Measurements from ENCODE around the gene AK2.

GRCh38 chr1:32984090-32984454, 52.6 kb downstream of the AK2 start:
- TF ChIP-seq CTCF (IDR thresholded peaks at IDR 0.05), result no peak
- no peak for TF ChIP-seq EZH2 (IDR thresholded peaks at IDR 0.05; ENCODE audit: borderline replicate concordance, insufficient read depth, low read depth, low read length, poor library complexity, severe bottlenecking)
